OCI-LY1 (cell line): ENCODE results near the gene NDFIP1.

ENCODE experiments used
- CTCF ChIP-seq: fragments of 200-600 bp; sonication (generic), shearing (Covaris generic); IDR thresholded peaks from 2 replicates; pipeline ENCODE4 v1.5.1; 2017; ENCODE audit warnings: mild to moderate bottlenecking, antibody characterized with exemption, low read length, moderate library complexity, mixed read lengths
- EZH2 ChIP-seq: fragments of 200-600 bp; sonication (generic), shearing (Covaris generic); IDR thresholded peaks from 2 replicates; pipeline ENCODE4 v1.8.0; 2017; ENCODE audit warnings: borderline replicate concordance, mixed run types, mild to moderate bottlenecking, antibody characterized with exemption, low read length, moderate library complexity, mixed read lengths

- TF ChIP-seq CTCF = no peak
- TF ChIP-seq EZH2 = no peak
Observed at GRCh38 chr5:142132916-142133315, 24.3 kb downstream of the NDFIP1 start.
